ENCODE data around the gene PLA2G12A.

GRCh38 chr4:109746728-109747127 lies 16.9 kb upstream of the PLA2G12A start:
- TF ChIP-seq POLR2A (IDR thresholded peaks at IDR 0.05; ENCODE audit: low read depth, low read length): no peak
- no peak for TF ChIP-seq POLR2AphosphoS5 (IDR thresholded peaks at IDR 0.05; ENCODE audit: low read depth, low read length)
- no peak for TF ChIP-seq TAF1 (IDR thresholded peaks at IDR 0.05; ENCODE audit: borderline replicate concordance, low read depth, low read length)
